H4 (cell line): ENCODE results near the gene IPMK. TPM values are rescaled to one million over a fixed set of nuclear protein-coding genes. Genes with fewer than 3 reads are reported as not detected.
A peak's percentile ranks its signal among the peaks of the same experiment; 100 is the strongest.
"Not testable (repeated sequence)": the region's sequence is repeated elsewhere in the genome, so short reads cannot be mapped to it uniquely, and the experiment has no call there.

Source experiments
- DNase-seq: peaks from one replicate; pipeline ENCODE4 v3.0.0-alpha.2; 2015; ENCODE audit warnings: low spot score
- total RNA-seq: library from RNA; depleted of rRNA; stranded (reverse); fragments of >200 nt; shearing (Covaris generic); gene quantifications from 2 replicates; pipeline ENCODE4 v1.2.3, GENCODE V29; 2014

IPMK gene
- total RNA-seq, 1 experiment from 2014 or later = 7.8 TPM

DNA sequence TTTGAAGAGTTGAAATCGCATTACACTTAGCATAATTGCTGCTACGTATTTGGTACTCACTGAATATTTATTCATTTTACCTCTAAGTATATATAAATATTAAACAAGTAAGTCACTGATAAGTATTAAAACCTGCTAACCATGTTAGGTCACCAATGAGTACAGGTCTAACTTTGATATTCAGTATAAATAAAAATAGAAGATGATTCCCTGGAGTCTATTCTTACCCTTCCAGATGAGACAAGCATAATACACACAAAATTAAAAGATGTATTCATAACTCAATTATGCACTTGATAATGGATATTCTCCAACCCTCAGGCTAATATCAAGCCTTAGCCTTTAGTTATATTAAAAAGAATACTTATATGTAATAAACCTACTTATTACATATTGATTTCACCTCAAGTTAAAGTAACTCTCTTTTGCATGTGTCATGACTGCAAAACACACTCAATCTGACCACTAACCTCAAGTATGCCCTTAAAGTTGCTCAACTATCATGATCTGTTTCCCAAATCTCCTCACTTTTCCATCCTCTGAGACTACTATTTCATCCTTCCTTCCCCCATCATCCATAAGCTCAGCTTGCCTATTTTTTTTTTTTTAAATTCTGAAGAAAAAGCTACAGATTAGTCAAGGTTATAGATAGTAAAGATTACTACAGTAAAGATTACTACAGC is 46.8 kb downstream of the IPMK start:
- DNase-seq = no peak

DNA sequence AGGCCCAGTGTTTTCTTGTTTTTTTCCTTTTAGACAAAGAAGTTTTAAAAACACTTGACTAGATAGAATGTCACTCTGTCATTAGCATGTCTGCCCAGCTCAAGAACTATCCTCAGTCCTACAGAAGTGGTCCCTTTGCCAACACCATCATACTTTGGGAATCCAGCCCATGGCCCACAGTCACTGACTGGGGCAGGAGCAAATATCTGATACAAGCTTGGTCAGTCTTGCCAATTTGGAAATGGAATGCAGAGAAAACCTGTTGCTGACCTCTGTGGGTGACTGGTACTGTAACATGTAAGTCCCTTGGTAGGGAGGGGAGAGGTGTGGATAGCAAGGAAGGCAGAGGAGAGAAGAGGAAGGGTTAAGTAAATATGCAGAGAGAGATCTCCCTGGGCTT is 47.8 kb downstream of the IPMK start:
- DNase-seq = no peak

DNA sequence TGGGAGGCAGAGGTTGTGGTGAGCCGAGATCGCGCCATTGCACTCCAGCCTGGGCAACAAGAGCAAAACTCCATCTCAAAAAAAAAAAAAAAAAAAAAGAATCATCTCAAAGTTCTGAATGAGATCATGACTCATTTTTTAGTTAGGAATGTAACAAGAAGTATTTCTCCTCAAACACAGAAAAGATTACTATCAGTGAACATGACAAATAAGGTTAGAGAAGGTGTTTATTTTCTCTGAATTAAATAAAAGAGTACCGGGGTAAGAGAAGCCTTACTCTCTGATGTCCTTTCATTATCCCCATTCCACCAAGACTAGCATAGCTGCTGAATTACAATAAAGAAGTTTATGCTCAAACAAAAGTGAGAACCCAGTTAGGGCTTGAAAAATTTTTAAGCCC is 50.1 kb downstream of the IPMK start:
- no peak for DNase-seq

DNA sequence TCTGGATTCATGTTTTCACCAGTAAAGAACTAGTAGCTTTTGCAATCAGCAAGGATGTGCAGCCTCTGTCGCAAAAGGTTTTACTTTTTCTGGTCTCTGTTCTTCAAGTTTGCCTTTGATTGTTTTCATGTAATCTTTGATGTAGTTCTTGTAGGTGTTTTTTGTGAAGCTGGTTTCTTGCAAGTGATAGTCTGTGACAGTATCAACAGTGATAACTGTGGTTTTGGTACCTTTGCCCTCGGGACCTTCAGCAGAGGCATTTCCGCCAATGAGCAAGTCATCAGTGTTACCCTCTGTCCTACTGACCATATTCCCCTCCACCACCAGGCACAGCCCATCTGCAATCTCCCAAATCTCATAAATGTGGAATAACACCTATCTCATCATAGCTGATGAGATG is 55.1 kb downstream of the IPMK start:
- DNase-seq = no peak

DNA sequence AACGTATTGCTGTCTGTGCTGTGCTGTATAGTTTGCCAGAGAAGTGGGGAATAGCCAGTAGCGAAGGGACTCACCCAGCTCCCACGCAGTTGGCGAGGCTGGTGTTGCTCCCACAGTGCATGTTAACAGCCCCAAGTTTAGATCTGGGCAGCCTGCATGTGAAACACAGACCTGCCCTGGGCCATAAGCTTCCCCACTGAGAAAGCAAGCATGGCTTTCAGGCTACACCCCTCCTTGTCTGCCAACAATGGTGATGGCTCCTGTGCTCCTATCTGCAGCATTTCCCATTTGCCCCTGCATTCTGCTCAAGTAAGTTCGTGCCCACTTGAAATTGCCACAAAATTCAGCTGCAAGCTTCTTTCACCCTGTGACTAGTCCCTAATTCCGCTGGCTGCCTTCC is 57.5 kb downstream of the IPMK start:
- DNase-seq = no peak

DNA sequence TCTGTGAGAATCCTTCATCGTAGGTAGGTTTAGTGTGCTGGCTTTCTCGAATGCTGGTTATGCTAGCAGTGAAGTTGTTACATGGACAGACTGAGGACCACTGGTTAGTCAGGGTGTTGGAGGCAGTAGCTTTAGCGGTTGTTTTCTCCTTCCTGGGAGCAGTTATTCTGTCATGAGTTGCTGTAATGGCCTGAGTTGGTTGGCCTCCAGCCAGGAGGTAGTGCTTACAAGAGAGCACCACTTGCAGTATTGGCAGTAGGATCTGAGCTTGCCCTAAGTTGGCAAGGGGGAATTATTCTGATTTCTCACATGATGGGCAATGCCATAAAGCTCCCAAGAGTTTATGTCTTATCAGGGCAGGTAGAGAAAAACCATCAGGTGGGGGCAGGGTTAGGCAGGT is 58.0 kb downstream of the IPMK start:
- DNase-seq = no peak

DNA sequence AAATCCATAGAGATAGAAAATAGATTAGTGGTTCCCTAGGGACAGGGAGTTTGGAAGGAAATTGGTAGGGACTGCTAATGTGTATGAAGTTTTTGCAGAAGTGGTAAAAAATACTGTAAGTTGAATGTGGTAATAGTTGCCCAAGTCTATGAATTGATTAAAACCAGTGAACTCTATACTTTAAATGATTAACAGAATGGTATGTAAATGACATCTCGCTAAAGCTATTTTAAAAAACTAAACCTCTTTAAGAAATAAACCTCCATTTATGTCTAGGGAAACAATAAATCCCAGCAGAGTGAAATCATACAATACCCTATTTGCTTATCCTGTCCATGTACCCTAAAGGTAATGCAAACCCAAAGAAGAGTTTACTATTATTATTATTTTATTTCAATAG is 61.4 kb downstream of the IPMK start:
- DNase-seq = no peak

DNA sequence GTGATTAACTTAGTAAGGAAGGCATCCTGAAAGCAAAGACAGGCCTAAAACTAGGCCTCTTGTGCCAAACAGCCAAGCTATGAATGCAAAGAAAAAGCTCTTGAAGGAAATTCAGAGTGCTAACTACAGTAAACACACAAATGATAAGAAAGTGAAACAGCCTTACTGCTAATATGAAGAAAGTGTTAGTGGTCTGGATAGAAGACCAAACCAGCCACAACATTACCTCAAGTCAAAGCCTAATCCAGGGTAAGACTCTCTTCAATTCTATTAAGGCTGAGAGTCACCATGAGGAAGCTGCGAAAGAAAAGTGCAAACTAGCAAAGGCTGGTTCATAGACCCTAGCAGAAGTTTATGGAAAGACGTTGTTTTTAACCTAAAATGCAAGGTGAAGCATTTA is 66.0 kb downstream of the IPMK start:
- no peak for DNase-seq

DNA sequence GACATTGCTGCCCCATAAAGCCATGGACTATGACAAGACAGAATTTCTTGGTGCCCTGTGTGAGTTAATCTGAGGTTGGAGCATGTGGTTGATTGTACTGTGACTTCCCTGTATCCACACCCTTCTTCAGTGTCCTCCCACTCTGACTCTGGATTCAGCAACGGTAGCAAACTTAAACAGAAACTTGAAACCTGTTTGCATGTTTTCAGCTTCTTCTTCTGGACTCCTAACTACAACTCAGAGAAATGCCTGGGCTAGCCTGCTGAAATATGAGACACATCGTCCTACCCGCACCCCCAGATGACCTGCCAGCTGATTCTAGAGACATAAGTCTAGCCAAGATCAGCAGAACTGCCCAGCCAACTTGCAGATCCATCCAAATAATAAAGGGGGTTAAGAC is 78.4 kb downstream of the IPMK start:
- peak; percentile 70 for DNase-seq

DNA sequence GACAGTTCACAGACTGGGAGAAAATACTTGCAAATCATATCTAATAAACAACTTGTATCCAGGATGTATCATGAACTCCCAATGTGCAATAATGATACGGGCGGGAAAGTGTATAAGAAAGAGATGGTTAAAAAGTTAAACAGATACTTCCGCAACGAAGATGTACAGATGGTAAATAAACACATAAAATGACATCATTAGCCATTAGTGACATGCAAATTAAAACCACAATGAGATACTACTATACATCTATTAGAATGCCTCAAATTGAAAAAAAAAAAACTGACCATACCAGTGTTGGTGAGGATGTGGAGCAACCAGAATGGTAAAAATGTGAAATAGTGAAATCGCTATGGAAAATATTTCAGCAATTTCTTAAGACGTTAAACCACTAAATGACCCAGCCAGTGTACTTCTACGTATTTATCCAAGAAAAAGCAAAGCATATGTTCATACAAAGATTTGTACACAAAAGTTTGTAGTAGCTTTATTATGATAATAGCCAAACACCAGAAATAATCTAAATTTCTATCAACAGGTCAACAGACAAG is 83.5 kb downstream of the IPMK start:
- no peak for DNase-seq

DNA sequence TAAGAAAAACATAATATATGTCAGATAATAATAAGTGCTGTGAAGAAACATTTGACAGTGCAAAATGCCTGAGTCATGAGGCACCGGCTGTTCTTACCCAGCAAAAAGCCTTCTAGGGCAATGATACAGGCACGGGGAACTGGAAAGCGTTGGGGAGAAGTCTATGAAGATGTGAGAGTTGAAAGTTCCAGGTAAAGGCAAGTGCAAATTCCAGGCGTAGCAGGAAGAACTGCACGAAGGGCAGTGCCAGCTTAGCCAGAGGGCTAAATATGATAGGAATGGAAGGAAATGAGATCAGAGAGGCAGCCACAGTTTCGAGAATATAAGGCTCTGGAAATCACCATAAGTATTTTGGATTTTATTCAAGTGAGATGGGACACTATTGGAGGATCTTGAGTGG is 87.0 kb downstream of the IPMK start:
- DNase-seq = no peak

DNA sequence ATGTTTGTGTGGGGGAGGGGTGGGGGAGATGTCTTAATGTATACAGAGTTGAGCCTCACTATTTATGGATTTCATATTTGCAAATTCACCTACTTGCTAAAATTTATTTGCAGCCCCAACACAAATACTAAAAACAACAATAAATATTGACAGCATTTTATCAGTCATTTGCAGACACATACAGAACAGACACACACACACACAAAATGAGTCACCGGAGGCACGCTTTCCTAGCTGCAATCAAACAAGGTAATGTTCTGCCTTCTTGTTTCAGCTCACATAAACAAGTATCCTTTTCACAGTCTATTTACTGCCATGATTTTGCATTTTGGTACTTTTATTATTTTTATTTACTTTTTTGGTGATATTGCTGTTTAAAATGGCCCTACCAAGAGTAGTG is 88.5 kb downstream of the IPMK start:
- peak; percentile 58 for DNase-seq

DNA sequence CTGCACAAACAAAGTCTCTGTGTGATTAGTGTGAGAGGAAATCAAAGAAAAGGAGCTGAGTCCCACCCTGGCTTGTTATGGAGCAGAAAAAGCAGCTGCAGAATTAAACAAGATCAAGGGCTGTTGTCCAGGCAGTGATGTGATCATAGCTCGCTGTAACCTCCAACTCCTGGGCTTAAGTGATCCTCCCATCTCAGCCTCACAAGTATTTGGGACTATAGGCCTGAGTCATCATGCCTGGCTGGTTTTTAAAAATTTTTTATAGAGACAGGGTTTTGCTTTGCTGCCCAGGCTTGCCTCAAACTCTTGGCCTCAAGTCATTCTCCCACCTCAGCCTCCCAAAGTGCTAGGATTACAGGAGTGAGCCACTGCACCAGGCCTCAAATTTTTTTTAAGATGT is 88.9 kb downstream of the IPMK start:
- peak; percentile 66 for DNase-seq

DNA sequence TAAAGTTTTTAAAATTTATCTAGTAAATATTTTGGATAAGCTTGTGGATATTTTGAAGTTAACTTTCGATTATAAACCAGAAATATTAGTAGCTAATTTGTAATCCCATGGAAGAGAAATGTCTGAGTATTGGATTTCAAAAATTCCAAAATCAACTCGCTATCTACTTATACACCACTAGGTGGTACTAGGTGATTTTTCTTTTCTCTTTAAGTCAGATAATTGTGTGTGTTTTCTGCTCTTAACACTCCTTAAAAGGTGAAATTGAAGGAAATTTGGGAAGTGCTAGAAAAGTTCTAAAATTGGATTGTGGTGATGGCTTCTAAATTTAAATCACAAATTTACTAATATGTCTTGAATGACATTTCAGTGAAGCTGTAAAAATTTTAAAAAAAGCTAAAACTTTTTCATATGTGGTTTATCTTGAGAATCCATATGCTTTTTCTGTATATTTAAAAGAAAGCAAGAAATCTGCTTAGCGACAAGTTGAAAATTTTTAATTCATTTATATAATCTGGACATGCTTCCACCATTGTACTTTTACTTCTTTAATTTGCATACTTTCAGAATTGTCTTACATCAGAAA is 90.2 kb downstream of the IPMK start:
- peak; percentile 37 for DNase-seq

DNA sequence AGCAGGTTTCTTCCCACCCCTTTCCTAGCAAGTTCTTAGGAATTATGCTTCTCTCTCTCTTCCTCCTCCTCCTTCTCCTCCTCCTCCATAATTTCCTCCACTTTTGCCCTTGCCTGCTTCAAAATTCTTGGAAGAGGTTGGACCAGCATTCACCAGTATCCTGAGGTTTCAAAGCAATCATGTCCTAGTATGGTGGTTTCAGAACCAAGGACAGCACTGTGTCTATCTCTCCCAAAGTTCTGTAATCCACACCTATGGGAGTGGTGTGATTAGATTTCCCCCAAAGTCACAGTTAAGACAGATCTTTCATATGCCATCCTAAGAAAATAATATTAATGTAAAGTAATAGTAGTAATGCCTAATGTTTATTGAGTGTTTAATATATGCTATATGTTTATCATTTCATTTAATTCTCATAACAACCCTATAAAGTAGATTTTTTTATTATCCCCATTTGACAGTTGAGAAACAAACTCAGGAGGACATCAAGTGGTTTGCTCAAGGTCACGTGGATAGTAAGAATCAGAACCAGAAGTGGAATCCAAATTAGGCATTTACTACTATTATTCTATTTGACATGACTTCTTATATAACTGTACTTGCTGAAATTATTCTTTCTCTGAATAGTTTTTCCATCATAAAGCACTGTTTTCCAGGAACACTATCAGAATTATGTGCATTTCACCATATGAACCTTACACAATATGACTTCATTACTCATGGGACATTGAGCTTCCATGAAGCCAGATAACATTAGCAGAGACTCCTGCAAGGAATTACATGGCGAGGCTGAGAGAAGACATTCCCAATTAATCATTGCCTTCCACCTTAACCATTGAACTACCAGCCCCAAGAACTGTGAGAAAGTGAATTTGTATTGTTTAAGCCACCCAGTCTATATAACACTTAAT is 91.4 kb downstream of the IPMK start:
- no peak for DNase-seq

DNA sequence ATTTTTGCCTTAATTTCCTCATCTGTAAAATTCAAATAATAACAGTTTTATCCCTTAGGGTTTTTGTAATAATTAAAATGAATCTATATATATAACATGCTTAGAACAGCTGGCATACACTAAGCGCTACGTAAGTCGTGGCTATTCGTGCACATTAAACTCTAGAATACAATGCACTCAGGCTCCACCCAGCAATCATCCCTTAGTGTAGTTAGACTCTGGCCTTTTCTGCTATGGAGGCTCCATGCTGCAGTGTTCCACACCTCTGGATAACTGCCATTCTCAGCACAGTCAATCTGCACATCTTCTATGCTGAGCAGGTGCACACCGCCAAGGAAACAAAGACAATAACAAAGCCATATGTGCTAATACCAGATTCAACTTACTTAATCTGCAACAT is 92.9 kb downstream of the IPMK start:
- DNase-seq = no peak

DNA sequence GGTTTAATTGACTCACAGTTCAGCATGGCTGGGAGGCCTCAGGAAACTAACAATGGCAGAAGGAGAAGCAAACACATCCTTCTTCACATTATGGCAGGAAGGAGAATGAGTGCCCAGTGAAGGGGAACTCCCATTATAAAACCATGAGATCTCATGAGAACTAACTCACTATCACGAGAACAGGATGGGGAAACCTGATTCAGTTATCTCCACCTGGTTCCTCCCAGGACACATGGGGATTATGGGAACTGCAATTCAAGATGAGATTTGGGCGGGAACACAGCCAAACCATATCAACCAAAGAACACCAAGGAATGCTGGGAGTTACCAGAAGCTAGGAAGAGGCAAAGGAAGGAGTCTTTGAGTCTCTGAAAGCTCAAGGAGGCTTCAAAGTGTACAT is 94.3 kb downstream of the IPMK start:
- DNase-seq = no peak

DNA sequence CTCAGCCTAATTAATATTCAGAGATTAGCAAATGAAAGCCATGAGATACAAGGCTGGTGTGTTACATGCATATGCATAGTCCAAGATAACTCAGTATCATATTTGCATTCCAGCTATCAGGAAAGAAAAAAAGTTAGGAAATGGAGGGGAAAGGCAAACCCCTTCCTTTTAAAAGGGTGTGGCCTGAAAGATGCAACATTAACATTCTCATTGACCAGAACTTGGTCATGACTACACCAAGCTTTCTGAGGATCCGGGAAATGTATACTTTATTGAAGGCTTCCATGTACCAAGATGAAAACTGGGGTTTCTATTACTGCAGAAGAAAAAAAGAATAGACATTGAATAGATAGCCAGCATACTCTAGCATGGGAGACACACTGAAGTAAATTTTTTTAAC is 96.5 kb downstream of the IPMK start:
- no peak for DNase-seq

DNA sequence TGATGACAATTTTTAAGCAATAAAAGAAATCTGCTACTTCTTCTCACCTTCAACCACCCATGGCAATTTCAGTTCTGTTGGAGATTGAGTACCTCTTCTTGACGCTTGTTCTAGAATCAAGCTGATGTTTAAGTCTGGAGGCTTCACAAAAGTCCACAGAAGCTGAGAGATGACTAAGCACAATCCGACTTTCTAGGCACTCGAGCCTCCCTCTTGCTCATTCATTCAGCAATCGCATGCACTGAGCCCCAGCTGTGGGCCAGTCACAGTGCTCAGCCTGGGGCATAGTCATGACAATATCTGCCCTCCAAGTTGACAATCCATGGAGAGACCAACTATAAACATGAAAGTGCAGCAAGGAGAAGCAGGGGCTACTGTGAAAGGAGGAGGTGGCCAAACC is 103.2 kb downstream of the IPMK start:
- DNase-seq = no peak

DNA sequence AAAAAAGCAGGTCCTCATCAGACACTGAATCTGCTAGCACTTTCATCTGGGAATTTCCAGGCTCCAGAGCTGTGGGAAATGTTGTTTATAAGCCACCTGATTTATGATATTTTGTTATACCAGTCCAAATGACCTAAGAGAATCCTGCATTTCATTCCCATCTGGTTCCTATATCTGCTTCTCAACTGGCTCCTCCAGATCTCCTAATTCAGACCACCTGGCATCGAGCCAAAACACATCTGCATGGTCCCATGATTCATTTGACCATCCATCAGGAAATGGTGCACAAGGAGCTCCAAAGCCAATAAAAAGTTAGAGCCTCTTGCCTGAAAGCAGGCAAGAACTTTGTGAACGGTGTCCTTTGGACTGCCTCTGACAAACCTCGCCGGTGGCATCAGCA is 108.9 kb downstream of the IPMK start:
- peak; percentile 47 for DNase-seq

DNA sequence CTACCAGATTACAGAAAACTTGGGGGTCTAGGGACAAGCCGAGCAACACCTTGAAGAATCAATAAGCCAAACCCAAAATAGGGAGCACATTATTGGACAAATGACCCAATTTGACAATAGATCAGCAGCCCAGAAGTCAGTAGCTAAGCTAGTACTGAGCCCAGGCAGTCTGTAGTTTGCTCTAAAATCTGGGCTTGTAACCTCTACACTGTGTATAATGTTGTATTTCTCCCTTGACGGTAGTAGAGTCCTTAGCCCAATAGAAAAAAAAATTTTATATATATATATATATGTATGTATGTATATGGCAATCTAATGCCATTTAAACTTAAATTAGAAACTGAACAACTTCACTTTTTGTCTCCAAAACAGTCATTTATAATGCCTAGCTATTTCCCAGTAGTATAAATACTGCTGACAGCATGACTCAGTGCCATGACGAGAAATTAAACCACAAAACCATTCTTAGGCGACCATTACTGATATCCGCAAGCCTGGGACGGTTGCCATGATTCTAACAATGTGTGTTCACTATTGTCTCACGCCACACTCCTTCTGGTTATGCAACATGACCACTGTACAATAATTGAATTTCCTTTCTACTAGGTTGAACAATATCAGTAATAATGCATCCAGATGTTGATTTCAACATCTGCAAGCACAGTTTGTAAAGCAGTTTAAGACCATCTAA is 110.5 kb downstream of the IPMK start:
- peak; percentile 97 for DNase-seq

DNA sequence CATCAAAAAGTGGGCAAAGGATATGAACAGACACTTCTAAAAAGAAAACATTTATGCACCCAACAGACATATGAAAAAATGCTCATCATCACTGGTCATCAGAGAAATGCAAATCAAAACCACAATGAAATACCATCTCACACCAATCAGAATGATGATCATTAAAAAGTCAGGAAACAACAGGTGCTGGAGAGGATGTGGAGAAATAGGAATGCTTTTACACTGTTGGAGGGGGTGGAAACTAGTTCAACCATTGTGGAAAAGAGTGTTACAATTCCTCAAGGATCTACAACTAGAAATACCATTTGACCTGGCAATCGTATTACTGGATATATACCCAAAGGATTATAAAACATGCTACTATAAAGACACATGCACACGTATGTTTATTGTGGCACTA is 111.8 kb downstream of the IPMK start:
- DNase-seq = not testable (repeated sequence)
